HG03045 (cell line): Measurements from ENCODE around the gene LRRN2.

ENCODE experiments used
- ATAC-seq: cut with Tn5 transposase; IDR thresholded peaks from one replicate; pipeline ENCODE4 v1.9.1; 2021; ENCODE audit warnings: mild to moderate bottlenecking, moderate library complexity; ENCODE audit not compliant: unreplicated experiment

Gene LRRN2

DNA sequence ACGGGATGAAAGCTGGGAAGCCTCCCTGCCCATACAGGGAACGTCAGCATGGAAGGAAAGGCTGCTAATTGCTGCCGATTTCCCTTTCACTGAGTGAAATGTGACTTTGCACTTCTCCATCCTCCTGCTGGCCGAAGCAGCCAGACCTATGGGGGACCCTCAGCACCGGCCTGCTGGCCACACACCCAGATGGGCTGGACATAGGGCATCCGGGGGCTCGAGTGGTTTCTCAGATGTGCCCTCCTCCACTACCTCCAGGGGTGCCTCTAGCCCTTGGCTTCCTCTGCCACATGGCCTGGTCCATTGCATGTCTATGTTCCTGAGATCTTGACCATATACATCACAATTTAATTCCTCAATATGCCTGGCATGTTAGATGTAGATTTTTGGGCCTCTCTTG lies 79.7 kb downstream of the LRRN2 start:
- ATAC-seq: no peak

DNA sequence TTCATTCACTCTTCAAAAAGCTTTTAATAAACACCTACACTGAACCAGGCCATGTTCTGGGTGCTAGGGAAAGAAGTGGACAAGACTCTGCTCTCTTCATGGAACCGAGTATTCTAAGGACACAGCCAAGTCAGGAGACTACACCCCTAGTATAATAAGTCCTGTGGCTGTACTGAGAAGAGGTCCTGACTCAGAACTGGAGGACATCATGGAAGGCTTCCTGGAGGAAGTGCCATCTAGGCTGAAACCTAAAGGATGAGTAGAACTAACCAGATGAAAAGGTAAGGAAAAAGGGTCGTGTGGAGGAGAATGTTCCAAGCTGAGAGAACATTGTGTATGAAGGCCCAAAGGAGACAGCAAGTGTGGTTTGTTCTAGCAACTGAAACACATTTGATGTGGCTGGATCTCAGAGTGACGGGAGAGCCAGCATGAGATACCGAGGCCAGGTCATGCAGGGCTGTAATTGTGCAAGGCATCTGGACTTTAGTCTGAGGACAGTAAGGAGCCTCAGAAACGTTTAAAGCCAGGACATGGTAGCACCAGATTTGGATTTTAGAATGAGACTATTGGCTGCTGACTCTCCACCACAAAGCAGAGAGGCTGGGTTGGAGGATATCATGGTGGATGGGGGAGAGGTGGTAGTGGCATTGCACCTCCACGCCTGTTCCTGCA lies 82.5 kb downstream of the LRRN2 start:
- no peak for ATAC-seq

DNA sequence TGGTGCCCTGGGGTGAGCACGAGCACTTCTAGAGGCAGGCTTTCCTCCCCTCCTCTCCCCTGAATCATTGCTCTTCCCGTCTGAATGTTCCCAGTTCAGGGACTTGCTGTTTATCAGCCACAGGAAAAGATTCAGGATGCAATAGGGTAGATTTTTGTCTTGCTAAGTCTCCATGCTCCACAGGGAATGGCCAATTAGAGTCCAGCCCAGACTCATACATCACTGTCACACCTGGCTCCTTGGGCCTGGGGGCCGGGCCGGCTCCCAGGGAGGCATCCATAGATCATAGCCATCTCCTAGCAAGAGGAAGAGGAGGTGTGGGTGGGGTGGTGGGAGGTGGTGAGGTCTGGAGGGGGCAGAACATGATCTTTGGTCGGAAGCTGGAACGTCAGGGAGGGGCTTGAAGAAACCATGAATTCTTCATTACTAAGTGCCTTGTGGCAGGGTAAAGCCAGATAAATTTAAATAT lies 83.4 kb downstream of the LRRN2 start:
- no peak for ATAC-seq

DNA sequence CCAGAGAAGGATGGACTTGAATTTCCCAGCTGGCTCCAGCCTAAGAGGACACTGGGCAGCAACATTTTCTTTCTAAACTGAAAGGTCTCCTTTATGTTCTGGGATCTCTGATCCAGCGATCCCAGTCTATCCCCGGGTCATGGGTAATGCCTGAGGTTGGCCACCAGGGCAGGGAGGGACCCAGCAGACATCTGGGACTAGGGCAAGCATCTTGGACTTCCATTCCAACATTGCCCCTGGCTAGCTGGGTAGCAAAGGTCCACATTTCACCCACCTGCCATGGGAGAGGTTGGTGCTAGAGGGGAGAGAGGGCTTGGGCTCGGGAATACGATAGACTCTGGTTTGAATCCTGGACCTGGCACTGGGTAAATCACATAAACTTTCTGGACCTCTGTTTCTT lies 84.6 kb downstream of the LRRN2 start:
- no peak for ATAC-seq

DNA sequence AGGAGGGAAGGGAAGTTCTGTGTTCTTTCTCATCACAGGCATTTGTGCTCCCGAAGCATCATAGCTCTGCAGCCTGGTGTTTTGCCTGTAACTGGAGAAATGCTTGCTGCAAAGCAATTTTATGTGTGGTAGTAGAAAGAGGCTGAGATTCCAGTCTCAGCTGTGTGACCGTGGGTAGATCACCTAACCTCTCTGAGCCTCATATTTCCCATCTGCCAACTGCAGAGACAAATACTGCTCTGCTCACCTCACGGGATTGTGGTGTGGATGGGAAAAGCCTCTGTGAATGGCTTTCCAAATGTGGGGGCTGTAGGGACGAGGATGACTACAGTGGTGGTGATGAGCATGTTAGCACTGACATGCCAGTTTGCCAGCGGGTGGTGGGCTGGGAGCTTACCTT lies 85.3 kb downstream of the LRRN2 start:
- no peak for ATAC-seq

DNA sequence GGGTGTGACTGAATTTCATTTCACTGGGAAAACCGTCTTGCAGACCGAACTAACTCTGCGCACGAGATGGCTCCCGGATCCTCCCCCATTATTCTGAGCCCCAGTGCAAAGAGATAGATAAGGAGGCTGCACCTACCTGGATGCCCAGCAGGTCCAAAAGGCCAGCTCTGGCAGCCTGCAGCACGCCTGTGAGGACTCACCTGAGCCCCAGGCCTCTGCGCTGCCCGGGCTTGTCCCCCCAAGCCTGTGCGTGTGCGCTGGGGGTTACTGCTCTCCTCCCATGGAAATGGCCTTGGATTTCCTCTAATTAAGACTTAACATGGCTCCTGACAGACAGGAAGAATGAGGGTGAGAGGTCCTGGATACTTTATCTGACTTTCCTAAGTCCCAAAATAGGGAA lies 85.9 kb downstream of the LRRN2 start:
- ATAC-seq: no peak

DNA sequence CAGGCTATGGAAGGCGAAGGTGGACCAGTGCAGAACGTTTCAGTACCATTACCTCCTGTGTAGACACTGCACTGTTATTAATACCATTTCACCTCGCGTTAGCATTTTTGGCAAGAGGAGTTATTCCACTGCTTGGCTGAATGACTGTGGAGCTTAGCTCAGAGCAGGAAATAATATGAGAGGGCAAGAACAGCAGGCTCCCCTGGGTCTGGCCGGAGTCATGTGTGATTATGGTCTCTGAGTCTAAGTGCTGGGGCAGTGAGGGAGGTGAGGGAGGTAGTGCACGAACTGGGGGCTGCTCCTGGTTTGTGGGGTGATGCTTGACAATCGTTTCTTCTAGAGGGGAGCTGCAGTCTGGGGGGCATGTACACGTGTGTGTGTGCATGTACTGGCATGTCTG lies 86.4 kb downstream of the LRRN2 start:
- ATAC-seq: no peak

DNA sequence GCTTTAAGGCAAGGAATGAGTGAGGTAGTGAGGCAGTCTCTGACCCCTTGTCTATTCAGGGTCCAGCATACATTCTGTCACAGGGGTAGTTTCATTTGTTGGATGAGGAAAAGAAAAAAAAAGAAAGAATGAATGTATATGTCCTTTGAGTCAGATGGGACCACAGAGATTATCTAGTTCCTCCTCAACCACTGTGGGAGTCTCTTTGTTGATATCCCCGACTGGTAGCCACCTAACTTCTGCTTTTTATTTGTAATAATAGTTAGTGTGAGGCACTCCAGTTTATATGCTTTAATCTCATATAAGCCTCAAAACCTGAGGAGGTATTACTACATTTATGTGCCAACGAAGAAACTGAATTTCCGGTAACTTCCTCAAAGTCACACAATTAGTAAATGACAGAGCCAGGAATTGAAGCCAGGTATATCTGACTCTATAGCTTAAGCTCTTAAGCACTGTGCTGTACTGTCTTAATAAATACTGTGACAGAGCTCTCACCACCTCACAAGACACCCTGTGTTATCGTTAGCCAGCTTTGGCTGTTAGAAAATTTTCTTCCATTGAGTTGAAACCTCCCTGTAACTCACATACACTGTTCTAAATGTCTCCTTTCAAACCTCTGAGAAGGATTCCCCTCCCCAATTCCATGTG lies 87.1 kb downstream of the LRRN2 start:
- no peak for ATAC-seq

DNA sequence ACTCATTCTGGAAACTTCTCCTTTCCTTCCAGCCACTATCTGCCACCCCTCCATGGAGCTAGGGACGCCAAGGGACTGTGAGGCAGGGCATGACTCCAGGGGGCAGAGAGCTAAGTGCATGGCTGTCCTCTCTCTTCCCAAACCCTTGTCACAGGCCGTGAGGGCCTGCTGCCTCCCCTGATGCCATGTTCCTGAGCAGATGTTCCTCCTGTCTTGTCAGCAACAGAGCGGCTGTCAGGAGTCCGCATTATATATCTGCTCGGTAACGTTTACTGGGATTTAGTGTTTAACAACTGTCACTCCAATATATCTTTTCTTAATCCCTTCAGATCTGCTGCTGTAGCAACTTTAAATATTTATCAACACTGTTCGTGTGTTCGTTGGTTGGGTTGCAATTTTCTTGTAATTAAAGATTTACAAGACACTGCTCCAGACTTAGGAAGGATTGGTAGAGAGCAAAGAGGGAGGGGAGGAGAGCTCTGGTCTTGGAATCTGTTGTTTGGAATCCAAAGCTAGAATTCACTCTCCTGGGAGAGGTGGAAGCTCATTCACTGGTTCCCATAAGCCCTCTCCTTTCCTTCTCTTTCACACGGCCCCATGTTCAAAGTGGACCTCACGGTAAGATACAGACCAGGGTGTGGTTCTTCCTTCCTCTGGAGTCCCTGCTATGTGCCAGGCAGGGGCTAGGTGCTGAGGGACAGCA lies 93.1 kb downstream of the LRRN2 start:
- ATAC-seq: no peak

DNA sequence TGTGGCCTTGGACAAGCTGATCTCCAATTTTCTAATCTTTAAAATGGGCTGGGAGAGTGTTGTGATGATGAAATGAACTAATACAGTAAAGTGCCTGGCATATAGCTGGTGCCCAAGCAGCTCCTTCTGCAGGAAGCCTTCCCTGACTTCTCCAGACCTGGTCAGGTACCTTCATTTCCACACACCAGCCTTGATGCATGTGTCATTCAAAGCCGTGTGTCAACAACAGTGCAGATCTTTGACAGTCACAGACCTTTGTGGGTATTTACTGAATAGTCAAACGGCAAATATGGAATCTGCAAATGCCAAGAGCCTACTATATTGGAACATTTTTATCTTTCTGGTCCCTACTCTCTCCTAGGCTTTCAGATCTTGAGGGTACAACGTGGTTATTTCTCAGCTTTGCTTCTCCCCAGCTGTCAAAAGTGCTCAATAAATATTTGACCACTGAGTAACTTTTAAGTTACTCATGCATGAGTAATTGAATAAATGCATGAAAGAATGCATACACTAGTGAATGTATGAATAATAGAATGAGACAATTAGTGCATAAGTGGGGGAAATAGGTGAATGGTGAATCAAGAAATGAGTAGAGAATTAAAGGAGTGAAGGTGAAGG lies 94.0 kb downstream of the LRRN2 start:
- no peak for ATAC-seq

DNA sequence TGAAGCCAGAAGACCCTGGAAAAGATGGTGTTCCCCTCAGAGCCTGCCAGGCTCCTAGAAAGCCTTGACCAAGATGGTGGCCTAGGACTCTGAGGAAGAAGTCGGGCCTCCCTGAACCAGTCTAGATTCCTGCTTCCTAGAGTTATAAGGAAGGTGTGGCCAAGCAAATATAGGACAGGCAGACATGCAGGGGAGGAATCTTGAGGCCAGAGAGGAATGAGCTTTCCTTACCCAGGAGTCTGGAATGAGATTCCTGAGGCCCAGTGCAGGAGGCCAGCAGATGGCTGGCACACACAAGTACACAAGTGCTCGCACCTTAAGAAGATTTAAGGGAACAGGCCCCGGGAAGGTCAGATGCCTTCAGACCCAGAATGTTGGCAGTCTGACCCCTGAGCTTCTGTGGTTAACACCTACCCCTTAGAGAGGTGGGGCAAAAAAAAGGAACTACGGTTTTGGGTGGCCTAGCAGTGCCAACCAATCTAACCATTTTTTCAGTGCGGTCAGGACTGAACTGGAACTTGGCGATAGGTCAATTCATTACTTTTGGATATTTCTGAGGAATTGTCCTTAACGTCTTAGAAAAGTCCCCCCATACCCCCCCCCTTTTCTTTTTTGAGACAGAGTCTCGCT lies 96.0 kb downstream of the LRRN2 start:
- no peak for ATAC-seq

DNA sequence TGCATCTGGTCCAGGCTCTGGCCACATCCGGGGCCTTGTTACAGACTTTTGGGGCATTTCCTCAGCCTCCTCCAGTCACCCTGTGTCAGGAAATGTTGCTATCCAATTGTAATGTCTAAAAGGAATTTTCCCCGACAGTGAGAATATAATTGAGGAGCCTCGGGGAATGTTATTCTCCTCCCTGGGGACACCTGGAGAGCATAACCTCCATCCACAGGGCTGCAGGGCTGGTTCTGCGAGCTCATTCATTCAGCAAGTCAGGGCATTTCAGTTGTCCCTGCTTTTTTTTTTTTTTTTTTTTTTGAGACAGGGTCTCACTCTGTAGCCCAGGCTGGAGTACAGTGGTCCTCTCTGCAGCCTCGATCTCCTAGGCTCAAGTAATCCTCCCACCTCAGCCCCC lies 96.7 kb downstream of the LRRN2 start:
- ATAC-seq: no peak

DNA sequence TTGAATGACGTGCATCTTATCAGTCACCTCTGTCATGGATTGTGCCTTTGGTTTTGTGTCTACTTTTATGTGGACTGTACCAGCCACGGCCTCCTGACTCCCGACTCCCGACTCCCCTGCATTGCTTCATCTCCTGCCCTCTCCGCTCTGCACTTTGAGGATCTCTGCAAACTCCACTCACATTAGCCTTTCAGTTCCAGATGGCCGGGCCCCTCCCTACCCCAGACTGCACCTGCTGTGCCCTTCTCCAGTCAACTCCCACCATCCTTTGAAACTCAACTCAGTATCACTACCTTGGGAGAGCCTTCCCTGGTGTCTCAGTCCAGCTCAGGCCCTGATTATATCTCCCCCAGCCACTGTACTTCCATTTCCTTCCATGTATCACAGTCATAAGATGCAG lies 97.9 kb downstream of the LRRN2 start:
- no peak for ATAC-seq

DNA sequence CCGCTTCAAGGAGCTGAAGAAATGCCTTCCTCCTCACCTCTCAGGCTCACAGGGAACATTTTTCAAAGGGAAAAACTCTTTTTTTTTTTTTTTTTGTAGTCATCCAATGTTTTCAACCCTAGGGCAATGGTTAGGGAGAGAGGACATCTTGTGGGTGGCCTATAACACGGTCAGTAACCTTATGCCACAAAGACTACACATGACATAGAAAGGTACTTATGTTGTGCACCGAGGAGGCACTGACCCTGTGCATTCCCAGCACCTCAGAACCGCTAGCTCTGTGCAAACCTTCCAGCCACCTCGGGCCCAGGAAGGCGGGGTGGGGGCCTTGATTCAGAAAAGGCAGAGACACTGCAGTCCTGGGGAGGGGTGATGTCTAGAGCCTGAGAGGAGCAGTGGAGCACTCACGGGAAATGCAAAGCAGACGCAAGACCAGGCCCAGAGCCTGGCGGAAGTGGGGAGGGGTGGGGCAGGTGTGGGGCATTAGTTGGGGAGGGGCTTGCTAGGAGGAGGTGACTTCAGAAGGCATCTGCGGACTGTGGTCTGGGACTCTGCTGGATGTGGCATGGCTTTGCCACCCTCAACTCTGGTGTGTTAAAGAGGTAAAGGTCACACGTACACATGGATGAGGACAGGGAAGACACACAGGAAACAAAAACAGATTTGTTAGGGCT lies 100.7 kb downstream of the LRRN2 start:
- ATAC-seq: no peak

DNA sequence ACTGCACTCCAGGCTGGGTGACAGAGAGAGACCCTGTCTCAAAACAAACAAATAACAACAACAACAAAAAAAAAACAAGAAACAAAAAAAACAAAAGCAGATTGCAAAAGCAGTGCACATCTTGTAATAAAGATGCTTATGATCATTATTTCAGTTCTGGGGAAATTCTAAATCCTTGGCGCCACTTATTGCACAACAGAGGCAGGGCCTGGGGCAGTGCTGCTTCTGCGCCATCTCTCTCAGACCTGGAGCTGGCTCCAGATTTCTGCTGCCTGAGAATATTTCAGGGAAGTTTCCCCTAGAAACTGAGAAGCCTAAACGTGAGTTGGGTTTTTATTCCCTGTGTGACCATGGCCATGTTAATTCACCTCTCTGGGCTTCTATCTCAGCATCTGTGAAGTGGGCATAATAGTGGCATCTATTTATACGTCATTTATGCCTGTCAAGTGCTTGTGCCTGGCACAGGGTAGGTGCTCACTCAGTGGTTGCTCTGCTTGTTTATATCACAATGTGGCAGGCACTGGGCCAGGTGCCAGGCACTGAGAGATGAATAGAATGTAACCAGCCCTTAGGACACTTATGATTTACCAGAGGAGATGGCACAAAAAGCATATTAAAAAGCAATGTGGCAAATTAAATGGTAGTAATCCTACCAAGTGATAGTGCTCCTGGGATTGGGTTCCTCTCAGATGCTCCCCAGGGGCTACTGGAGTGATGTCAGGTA lies 101.5 kb downstream of the LRRN2 start:
- ATAC-seq: no peak

DNA sequence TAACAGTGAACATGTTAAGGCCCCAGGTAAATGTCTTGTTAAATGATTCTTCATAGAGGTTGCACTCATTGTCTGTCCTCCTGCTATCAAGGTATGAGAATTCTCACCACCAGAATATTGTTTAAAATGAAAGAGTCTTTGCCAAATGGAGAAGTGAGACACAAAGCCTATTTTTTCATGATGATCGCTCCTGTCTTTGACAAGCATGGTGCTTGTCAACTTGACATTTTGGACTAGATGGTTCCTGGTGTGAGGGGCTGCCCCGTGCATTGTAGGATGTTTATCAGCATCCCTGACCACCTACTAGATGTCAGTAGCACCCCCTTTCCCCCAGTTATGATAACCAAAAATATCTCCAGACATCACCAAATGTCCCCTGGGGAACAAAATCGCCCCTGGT lies 103.8 kb downstream of the LRRN2 start:
- ATAC-seq: no peak

DNA sequence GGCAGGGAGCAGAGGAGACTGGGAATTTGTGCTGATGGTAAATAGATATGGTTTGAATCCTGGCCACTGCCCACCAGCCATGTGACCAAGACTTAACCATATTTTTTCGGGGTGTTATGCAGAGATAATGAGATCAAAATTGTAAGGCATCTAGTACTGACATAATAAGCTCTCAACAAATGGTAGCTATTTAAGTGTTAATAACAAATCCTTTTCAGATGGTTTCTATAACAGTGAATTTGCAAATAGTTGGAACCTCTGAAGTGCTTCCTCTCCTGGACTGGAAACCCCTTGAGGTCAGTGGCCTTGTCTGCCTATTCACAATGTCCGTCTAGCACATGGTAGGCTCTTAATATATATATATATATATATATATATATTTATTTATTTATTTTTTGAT lies 104.7 kb downstream of the LRRN2 start:
- ATAC-seq: no peak

DNA sequence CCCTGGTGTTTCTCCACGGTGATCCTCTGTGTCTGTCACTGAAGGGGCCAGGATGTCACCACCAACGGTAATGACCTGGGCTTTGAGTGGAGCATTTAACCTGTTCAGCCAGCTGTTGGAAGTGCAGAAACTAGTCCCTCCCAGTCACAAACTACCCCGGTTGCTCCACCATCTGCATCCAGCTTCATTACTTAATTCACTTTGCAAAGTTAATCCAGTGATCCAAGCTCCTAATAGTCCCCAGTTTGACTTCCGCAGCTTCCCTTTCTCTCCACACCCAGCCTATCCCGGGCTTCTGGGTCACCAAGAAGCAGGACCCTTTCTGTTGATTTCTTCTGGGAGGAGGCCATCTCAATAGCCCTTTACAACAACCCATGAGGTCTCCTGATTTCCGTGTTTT lies 105.9 kb downstream of the LRRN2 start:
- no peak for ATAC-seq

DNA sequence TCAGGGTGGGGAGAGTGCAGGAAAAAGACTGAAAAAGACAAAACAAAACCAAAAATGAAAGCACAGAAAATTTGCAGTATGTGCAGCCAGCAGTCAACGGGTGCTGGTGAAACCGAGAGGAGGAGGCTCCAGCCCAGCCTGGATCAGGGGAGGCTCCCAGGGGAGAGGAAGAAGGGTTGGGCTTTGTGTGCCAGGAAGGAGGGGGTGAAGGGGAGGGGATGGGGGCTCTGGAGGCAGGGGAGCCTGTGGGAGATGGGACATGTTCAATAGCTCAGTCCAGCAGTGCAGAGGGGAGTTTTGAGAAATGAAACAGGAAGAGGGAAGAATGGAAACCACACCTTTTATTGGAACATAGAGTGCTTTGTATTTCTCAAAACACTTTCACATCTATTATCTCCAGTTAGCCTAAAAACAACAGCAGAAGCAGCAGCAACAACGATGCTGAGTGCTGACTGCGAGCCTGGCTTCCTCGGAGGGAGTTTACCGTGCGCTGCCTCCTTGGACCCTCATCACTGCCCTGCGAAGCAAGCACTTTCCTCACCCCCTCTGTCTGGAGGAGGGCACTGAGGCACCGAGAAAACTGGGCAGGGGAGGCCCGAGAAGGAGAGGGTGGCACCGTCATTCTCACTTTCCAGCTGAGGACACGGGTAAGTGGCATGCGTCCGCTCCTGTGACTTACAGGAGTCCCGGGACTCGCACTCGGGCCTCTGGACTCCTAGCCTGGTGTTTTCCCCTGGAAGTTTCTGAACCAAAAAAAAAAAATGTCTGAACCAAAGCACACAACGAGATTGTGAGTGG lies 106.5 kb downstream of the LRRN2 start:
- peak; percentile 64 for ATAC-seq
